NCI-H446 treated with DMSO at 0.1 percent for 48 hours (cell line): ENCODE measurements around the gene CC2D2A.
"Not testable (repeated sequence)": the region's sequence is repeated elsewhere in the genome, so short reads cannot be mapped to it uniquely, and the experiment has no call there.

ENCODE experiments used
- DNase-seq: peaks from one replicate; lab custom pipeline; 2025; lab: John Stamatoyannopoulos, UW

The CC2D2A gene

DNA sequence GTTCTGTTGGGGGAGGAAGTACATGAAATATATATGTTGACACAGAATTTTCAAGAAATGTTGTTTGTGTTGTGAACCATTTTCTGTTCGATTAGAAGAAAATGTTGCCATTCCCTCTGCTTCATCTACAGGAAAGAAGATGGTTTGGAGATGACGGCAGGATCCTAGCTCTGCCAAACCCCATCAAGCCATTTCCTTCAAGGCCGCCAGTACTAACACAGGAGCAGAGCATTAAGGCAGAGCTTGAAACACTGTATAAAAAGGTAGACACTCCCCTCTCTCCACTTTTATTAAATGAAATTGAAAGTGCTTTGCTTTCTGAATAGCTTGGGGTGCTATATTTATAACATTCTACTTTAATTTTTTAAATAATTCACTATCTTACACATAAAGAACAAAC lies 46.8 kb downstream of the CC2D2A start:
- no peak for DNase-seq

DNA sequence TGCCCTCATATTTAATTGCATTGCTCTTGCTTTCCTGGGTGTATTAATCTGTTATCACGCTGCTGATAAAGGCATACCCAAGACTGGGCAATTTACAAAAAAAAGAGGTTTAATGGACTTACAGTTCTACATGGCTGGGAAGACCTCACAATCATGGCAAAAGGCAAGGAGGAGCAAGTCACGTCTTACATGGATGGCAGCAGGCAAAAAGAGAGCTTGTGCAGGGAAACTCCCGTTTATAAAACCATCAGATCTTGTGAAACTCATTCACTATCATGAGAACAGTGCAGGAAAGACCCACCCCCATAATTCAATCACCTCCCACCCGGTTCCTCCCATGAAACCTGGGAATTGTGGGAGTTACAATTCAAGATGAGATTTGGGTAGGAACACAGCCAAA lies 48.0 kb downstream of the CC2D2A start:
- DNase-seq: not testable (repeated sequence)

DNA sequence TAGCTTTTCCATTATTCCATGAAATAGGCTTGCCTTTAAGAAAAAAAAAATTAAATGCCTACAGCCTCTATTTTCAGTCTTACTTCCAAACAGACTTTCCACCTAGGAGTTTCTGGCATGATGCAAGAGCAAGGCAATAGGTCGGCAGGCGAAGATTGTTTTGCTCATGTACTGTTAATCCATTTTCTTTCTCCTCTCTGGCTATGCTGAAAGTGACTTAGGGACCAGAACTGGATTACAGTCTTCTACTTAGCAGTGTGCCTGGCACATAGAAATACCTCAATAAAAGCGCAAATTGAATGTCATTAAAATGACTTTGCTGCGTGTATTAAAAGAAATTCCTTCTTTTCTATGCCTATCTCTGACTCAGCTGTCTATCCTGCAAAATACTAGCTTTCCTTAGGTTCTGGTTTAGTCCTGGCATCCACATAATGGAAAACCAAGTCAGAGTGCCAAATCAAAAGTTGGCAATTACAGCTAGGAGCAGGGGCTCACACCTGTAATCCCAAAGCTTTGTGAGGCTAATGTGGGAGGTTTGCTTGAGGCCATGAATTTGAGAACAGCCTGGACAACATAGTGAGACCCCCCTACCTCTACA lies 51.9 kb downstream of the CC2D2A start:
- DNase-seq: no peak

DNA sequence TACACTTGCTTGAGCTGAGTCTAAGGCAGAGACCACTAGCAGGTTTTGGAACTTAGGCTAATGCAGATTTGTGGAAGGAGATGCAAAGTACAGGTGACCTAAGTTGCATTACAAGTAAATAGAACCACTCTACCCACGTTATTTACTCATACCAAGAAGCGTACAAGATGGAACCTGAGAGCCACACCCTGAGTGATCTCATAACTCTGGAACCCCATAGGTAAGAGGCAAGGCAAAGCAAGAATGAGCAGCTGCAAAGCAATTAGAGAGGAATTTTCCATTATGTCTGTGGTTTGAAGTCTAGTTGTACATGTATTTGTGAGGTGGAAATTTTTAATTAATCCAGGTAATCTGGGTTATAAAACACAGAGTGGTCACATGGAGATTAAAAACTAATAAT lies 55.4 kb downstream of the CC2D2A start:
- DNase-seq: no peak

DNA sequence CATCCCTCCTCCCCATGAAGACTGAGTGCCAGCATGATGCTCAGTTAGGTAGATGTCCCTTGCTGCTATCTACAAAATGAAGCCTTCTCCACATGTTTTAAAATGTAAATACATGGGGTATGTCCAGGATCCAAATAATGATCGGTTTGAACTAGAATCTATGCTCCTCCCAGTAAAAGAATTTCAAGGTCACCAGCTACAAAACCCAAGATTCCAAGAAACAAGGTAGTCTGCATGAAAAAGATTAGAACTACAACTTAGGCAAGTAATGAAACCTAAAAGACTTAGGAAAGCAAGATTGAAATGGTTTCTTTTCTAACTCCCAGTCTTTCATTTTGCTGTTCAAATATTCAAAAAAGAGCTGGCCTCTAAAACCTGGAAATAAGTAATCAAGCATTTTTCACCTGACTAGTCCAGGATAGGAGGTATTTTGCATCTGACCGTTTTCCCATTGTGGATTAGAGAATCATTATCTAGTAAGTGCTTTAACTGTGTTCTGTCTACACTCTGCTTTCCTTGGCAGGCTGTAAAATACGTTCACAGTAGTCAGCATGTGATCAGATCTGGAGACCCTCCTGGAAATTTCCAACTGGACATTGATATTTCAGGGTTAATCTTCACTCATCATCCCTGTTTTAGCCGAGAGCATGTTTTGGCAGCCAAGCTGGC lies 57.4 kb downstream of the CC2D2A start:
- DNase-seq: no peak

DNA sequence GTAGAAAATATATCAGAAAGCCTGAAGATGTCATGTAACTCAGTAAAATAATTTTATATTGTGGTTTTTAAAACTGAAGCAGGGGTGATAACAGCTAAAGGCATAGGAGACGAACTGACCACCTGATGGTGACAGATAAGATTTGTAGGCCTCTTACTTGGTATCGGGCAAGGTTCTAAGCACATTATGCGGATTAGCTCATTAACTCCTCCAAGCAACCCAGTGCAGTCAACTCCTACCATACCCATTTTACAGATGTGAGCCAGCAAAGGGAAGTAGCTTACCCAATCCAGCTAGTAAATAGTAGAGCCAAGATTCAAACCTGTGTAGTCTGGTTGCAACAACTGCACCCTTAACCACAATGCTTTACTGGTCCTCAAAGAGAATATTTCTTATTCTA lies 62.1 kb downstream of the CC2D2A start:
- DNase-seq: no peak

DNA sequence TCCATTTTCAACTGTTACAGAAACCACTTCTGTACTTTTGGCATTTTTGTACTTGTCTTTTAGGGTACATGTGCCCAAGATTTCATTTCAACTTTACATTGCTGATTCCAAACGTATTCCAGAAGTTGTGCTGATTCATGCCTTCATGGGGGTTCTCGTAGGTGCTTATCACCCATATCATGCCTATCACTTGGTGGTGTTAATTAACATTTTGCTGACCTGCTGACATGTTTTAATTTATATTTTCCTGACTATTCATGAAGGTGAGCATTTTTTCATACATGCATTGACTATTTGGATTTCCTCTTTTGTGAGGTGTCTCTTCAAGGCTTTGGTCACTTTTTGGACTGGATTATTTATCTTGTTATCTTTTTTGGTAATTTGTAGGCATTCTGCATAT lies 64.1 kb downstream of the CC2D2A start:
- no peak for DNase-seq

DNA sequence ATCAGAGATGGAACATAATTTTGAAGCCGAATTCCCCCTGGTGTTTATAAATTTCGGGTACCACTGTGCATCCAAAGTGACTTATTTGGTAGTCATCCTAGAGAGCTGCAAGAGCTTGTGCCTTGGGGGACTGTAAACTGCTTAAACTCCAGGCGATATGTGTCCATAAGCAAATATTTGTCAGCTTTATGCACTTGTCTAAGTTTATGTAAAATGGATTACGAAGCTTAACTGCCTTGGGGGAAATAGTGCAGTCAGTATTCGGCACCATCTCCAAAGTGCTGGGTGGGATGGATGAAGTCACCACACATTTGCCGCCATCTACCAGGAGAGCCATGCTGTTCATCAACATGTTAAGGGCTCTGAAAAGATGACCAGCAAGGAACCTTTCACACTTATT lies 65.9 kb downstream of the CC2D2A start:
- DNase-seq: no peak

DNA sequence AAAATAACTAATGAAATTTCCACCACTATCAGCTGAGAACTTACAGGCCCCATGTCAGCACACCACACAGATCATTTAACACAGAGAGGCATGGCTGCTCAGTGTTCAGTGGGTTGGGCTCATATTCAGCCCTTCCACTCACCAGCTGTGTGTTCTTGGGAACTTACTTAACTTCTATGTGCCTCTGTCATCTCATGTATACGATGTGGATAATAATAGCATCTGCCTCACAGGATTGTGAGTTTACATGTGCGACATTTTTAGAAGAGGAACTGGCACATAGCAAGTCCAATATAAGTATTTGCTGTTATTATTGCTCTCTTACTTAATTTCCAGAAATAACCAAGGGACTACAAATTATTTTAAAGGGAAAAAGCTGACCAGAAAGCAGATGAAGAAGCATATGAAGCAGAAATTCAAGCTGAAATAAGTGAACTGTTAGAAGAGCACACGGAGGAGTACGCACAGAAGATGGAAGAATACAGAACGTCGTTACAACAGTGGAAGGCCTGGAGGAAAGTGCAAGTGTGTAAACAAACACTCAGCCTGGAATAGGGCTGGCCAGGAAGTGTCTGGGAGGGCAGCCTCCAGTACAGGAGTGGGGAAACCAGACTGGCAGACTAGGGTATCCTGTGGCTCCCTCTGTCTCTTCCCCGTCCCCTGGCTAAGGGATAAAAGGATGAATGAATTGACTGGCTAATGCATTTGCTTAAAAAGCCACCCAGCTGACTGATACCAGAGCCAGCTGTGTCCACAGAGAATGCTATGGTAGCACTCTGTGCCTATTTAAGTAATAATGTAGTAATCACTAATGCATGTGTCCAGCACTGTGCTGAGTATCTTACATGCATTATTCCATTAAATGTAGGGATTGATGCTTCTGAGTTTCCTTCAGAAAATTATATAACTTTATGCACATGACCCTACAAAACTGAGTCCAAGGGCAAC lies 67.1 kb downstream of the CC2D2A start:
- no peak for DNase-seq

DNA sequence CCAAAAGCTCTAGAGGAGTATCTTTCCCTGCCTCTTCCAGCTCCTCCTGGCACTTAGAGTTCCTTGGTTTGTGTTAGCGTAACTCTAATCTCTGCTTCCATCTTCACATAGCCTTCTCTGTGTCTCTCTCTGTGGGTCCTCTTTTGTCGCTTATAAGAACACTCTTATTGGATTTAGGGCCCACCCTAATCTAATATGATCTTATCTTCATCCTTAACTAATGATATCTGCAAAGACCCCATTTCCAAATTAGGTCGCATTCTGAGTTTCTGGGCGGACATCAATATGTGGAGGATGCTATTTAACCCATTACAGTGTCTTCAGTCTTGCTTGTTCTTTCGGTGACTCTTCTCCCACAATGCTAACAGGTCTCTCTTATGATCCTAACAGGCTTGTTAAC lies 72.3 kb downstream of the CC2D2A start:
- DNase-seq: no peak

DNA sequence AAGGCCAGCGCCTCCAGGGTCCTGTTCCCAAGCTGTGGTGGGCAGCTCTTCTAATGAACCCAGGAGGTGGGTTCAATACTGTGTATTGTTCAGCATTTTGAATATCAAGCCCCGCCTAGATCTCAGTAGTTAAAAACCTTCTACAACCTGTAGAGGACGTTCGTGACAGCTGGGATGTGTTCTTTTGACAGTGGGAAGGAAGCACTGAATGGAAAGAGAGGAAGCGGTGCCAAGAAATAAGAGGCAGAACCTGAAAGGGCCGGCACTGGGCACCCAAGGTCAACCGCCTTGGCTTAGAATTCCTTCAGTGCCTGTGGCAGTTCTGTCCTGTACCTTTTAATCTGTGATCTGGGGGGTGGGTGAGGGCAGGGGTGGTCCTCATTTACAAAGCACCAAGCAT lies 73.1 kb downstream of the CC2D2A start:
- no peak for DNase-seq

DNA sequence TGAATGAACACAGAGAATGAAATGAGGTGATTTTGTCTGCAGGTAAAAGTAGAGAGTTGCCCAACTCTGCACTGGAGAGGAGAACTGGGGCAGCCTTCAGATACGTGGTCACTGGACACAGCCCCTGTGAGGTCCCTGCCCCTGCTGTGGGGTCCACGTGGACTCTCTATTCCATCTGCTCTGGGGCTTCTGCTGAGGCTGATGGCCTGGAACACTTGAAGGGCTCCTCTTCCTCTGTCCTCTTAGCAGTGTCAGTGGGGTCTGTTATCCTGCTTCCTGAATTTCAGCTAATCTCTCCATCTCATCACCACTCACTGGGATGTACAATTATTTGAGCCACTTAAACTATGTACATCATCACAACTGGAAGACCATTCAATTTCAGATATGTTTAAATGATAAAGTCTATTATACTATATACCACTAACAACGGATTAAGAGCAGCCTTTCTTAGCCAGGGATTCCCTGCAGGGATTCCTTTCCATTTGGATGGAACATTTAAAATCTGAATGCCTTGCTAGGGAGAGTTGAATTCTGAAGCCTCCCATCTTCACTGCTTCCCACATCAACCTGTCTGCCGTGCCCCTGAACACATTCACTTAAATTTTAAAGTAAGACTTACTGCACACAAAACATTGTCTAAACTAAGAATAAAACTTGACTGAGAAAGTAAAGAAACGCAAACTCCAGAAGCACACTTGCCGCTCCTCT lies 74.0 kb downstream of the CC2D2A start:
- DNase-seq: no peak

DNA sequence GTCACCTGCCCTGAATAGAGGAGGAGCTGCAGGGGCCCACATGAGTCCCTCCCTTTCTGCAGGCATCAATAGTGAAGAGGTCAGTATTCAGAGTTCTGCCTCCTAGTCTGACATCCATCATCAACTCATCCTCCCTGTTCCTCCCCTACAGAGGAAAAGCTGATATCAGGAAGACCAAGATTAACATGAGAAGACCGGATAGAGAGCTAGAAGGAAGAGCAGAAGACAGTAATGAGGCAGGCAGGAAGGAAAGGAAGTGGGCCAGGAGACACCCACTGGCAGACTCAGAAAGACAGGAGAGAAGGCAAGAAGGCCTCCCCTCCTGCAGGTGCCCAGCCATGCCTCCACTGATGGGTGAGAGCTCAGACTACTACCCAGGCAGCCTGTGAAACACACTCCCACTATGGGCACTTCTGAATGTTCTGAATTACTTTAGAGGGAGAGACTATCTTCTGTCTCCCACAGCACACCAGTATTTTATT lies 74.6 kb downstream of the CC2D2A start:
- DNase-seq: no peak

DNA sequence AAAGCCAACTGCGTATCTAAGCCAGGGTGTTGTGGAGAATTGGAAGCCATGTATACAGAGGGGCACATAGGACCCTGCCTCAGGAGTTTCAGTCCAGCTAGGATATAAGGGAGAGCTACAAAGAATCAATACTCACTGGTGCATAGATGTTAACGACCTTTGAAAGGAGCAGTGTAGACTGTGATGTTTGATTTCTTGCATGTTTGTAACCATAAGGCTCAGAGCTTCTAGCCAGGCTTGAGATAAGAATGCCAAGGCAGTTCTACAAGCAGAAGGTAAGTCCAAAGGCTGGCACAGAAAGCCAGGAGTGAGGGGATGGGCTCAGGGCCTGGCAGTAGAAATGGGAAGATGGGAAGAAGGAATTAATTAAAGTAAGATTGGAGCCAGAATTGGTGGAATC lies 75.7 kb downstream of the CC2D2A start:
- no peak for DNase-seq

DNA sequence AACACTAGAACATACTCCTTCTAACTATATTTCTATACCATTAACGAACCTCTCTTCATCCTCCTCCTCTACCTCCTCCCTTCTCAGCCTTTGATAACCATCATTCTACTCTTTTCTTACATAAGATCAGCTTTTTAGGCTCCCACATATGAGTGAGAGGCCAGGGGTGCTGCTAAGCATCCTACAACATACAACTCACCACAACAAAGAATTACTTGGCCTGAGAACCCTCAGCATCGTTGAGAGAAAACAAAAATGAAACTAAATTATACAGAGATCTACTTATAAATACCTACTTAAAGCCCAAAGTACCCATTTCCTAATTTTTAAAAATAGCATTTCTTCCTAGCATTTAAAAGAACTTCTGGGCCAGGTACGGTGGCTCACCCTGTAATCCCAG lies 77.7 kb downstream of the CC2D2A start:
- no peak for DNase-seq

DNA sequence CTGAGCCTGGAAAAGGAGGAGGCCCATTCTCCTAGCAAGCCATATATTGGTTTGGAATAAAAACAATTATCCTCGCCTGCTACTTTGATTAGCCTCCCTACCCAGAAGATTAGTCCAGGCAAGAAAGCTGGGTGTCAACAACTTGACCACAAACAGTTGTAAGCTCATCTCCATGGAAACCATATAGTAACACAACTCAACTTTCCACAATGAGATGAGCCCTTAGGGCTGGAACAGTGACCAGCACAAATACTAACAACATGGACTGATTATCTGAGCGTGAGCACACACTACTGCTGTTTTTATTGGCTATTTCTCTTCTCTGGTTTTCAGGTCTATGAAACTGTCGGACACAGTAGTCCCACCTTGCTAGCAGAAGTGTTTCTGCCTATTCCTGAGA lies 80.8 kb downstream of the CC2D2A start:
- no peak for DNase-seq

DNA sequence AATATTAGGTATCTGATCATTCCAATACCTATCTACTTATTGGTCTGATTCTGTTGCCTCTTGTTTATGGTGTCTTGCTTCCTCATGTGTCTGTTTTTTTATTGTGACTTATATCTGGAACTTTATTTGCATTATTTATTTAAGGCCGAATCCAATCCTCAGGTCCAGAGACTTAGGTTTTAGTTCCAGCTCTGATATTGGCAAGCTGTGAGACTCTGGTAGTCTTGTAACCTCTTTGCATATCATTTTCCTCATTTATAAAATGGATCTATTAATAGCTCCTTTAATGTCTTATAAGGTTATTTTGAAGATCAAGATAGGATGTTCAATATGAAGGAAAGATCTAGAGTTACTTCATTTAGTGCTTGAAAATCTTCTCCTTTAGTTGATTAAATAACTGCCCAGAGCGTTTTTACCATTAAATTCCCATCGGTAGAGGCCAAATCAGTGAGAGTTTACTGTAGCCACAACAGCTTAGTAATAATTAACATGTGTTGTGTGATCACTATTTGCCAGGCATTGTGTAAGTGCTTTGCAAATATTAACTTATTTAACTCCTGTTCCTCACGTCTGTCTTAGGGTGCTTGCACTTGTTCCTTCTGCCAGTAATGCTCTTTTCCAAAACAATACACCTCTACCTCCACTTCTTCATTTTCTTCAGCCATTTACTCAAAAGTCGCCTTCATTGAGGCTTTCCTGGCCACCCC lies 82.2 kb downstream of the CC2D2A start:
- DNase-seq: no peak

DNA sequence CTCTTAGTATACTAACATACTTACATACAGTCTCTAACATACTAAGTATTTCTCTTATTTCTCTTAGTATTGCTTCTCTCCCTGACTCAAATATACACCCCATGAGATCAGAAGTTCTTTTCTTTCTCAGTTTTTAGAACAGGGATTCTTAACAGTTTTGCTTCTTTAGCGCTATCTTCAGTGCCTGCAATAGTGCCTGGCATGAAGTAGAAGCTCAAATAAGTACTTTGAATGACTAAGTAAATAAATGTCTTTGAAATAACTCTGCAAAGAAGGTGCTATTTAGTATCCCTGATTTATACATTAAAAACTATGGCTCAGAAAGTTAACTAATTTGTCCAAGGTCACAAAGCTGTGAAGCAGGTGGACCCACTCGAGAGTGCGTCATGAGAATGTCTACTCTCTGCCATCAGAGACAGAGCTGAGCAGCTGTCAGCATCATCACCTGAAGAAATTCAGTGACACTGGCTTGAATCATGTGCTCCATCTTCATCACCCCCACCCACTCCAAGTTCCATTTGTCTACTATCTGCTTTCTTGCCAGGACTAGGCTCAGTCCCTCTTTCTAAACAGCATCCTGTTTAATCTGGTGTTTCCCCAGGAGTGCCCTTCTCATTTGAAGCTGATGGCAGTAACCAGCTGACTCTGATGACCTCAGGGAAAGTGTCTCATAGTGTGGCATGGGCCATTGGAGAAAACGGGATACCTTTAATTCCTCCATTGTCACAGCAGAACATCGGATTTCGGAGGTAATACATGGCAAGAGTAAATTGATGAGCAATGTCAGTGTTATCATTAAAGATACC lies 83.1 kb downstream of the CC2D2A start:
- no peak for DNase-seq

DNA sequence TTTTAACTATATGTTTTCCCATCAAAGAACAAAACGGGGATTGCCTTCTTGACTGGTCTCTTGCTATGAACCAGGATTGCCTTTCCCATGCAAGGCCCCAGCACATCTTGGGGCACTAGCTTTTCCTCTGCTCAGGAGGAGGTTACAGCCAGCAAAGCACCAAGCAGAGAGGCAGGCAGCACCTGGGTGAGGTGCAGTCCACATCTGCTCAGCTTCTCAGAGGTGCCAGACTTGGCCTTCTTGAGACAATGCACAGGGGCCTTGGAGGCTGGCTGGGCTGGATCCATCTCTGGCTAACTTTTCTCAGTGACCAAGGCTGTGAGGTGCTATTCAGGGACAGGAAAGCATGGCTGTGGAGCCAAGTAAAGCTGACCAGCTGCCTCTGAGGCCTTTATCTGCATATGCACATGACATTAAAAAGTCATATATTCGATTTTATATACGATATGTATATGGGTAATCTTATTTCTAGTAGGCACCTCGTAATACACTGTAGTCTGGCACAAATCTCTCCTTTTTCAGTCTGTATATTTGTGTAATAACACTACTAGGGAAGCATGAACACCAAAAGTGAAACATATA lies 86.9 kb downstream of the CC2D2A start:
- no peak for DNase-seq

DNA sequence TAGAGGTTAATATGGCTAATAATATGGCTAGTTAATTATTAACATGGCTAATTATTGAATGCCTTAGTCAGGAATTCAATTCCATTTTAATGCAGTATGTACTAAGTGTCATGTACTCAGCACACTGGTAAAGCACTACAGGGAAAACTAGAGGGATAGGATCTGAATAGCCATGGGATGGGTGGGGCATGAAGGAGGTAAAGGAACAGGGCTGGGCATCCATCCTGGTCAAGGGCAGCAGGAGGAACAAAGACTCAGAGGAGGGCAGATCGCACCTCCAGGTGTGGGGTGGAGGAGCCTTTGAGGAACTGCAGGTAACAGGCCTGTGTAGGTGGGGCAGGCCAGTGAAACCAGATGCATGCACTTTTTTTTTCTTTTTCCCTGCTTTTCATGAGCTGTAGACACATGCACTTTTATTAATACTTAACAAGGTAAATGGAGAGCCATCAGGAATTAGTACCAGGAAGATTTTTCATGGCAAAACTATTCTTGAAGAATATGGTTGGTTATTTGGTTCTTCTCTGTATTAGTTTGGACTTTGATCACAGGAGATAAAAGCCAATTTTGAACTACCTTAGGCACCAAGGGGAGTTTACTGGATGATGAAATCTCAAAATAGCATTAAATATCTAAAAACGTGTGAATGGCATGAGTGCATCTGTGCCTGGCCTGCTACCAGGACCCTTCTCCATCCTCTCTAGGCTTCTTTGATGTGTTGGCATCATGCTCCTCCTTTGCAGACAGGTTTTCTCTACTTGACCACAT lies 88.3 kb downstream of the CC2D2A start:
- no peak for DNase-seq
